ENCODE data around the gene TPRN. TPM values are rescaled to one million over a fixed set of nuclear protein-coding genes. Genes with fewer than 3 reads are reported as not detected.

TPRN gene
- total RNA-seq, 1 donor from 2014 or later = 3.4 TPM

GRCh38 chr9:137183980-137184595, 16.5 kb downstream of the TPRN start:
- Histone ChIP-seq H3K9ac (no peak overlapping the region), H3K9me3 (ENCODE audit: low read depth) (no peaks in the 10 kb centered on the region), H4K20me1 (ENCODE audit: low read depth) (peaks cover 2% of the 10 kb centered on the region), H3K36me3 (no peaks in the 10 kb centered on the region), H3K79me2 (ENCODE audit: low read depth) (peaks cover 23% of the 10 kb centered on the region), H2AFZ (replicated peaks) (no peak overlapping the region), H3F3A (ENCODE audit: low read depth) (peaks cover 2% of the 10 kb centered on the region), H3K4me3 (no peak overlapping the region), H3K4me2 (no peak overlapping the region), H3K4me1 (peaks cover 5% of the 10 kb centered on the region), H3K27me3 (no peaks in the 10 kb centered on the region), H3K27ac (no peak overlapping the region)
- H3K36me3 Mint-ChIP-seq = peaks cover 3% of the 10 kb centered on the region
- no peak overlapping the region for H3K27ac Mint-ChIP-seq
- H3K4me3 Mint-ChIP-seq = peak overlapping the region; percentile 29
- no peaks in the 10 kb centered on the region for H3K9me3 Mint-ChIP-seq
- H3K4me1 Mint-ChIP-seq = peaks cover 16% of the 10 kb centered on the region
- no peak for DNase-seq (ENCODE audit: low spot score)
- TF ChIP-seq EZH2 (IDR thresholded peaks at IDR 0.05) = no peak
- TF ChIP-seq EZH2phosphoT487 (IDR thresholded peaks at IDR 0.05) = no peak
- TF ChIP-seq CTCF (IDR thresholded peaks at IDR 0.05) = no peak
- peaks cover 3% of the 10 kb centered on the region for H3K27me3 Mint-ChIP-seq (ENCODE audit: insufficient read depth, low read depth)

- Histone ChIP-seq H3K36me3 (no peaks in the 10 kb centered on the region), H3F3A (ENCODE audit: low read depth) (no peaks in the 10 kb centered on the region), H2AFZ (replicated peaks) (no peak overlapping the region), H3K9ac (no peak overlapping the region), H3K4me3 (no peak overlapping the region), H3K9me3 (ENCODE audit: low read depth) (no peaks in the 10 kb centered on the region), H3K79me2 (ENCODE audit: low read depth) (peaks cover 18% of the 10 kb centered on the region), H3K27me3 (no peaks in the 10 kb centered on the region), H4K20me1 (ENCODE audit: low read depth) (peaks cover 6% of the 10 kb centered on the region), H3K27ac (no peak overlapping the region), H3K4me1 (peaks cover 5% of the 10 kb centered on the region), H3K4me2 (no peak overlapping the region)
- H3K9me3 Mint-ChIP-seq = no peaks in the 10 kb centered on the region
- H3K4me3 Mint-ChIP-seq = no peak overlapping the region
- H3K4me1 Mint-ChIP-seq = peaks cover 14% of the 10 kb centered on the region
- DNase-seq (ENCODE audit: low spot score) = no peak
- H3K27ac Mint-ChIP-seq = no peak overlapping the region
- H3K27me3 Mint-ChIP-seq (ENCODE audit: insufficient read depth, low read depth) = peaks cover 2% of the 10 kb centered on the region
- H3K36me3 Mint-ChIP-seq = peaks cover 3% of the 10 kb centered on the region
- TF ChIP-seq EZH2 (IDR thresholded peaks at IDR 0.05) (no peak), CTCF (IDR thresholded peaks at IDR 0.05) (no peak), EZH2phosphoT487 (IDR thresholded peaks at IDR 0.05) (no peak)
Observed at GRCh38 chr9:137182836-137183235, 17.7 kb downstream of the TPRN start.

- Histone ChIP-seq H3K9ac (no peak overlapping the region), H3K27ac (no peak overlapping the region), H3K79me2 (ENCODE audit: low read depth) (peaks cover 7% of the 10 kb centered on the region), H3F3A (ENCODE audit: low read depth) (peaks cover 3% of the 10 kb centered on the region), H4K20me1 (ENCODE audit: low read depth) (peaks cover 8% of the 10 kb centered on the region), H3K9me3 (ENCODE audit: low read depth) (no peaks in the 10 kb centered on the region), H2AFZ (replicated peaks) (no peak overlapping the region), H3K4me3 (no peak overlapping the region), H3K4me1 (no peaks in the 10 kb centered on the region), H3K36me3 (no peaks in the 10 kb centered on the region), H3K4me2 (no peak overlapping the region), H3K27me3 (peaks cover 2% of the 10 kb centered on the region)
- Mint-ChIP-seq H3K4me1 (peaks cover 2% of the 10 kb centered on the region), H3K27me3 (ENCODE audit: insufficient read depth, low read depth) (peaks cover 2% of the 10 kb centered on the region), H3K27ac (no peak overlapping the region), H3K4me3 (peak overlapping the region; percentile 41), H3K36me3 (peaks cover 3% of the 10 kb centered on the region), H3K9me3 (no peaks in the 10 kb centered on the region)
- DNase-seq (ENCODE audit: low spot score) = no peak
- TF ChIP-seq CTCF (IDR thresholded peaks at IDR 0.05) = no peak
- TF ChIP-seq EZH2 (IDR thresholded peaks at IDR 0.05) = no peak
- no peak for TF ChIP-seq EZH2phosphoT487 (IDR thresholded peaks at IDR 0.05)
Observed at GRCh38 chr9:137181680-137182079, 18.9 kb downstream of the TPRN start.

Measured in neural progenitor cell (in vitro differentiated cells).